Measurements from ENCODE around the gene ESR1.
A peak's percentile ranks its signal among the peaks of the same experiment; 100 is the strongest.

Gene ESR1

DNA sequence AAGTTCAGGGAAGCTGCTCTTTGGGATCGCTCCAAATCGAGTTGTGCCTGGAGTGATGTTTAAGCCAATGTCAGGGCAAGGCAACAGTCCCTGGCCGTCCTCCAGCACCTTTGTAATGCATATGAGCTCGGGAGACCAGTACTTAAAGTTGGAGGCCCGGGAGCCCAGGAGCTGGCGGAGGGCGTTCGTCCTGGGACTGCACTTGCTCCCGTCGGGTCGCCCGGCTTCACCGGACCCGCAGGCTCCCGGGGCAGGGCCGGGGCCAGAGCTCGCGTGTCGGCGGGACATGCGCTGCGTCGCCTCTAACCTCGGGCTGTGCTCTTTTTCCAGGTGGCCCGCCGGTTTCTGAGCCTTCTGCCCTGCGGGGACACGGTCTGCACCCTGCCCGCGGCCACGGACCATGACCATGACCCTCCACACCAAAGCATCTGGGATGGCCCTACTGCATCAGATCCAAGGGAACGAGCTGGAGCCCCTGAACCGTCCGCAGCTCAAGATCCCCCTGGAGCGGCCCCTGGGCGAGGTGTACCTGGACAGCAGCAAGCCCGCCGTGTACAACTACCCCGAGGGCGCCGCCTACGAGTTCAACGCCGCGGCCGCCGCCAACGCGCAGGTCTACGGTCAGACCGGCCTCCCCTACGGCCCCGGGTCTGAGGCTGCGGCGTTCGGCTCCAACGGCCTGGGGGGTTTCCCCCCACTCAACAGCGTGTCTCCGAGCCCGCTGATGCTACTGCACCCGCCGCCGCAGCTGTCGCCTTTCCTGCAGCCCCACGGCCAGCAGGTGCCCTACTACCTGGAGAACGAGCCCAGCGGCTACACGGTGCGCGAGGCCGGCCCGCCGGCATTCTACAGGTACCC is at the start of gene ESR1:
Gene ESR1, plus strand, starts transcription at position 170 of the 858 bp plus-strand sequence. Its CDS starts 231 bp downstream, at position 401.
- peak; percentile 70 for DNase-seq

GRCh38 chr6:151760486-151760885 is 47.0 kb upstream of the ESR1 start:
- no peak for DNase-seq

- no peak for DNase-seq
These were observed 45.6 kb upstream of the ESR1 start for GRCh38 chr6:151761851-151762250.

GRCh38 chr6:151762817-151763216 is 44.7 kb upstream of the ESR1 start:
- DNase-seq, result no peak

DNA sequence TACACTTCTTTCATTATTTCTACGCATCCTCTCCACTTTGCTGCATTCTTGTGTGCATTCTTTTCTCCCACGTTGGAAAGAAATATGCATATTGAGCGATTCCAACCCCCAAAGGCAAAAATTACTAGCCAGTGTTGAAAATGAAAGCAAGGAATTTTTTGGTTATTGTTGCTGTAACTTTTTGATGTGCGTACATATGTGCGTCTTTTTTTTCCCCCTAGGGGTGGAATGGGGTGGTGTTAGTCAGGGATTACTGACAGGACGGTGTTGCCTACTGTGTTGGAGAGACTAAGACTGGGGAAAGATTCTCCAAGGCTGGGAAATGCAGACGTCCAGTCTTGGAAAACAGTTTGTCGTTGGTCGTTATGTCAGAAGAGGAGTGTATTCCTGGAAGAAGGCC is 44.2 kb upstream of the ESR1 start:
- no peak for DNase-seq

DNA sequence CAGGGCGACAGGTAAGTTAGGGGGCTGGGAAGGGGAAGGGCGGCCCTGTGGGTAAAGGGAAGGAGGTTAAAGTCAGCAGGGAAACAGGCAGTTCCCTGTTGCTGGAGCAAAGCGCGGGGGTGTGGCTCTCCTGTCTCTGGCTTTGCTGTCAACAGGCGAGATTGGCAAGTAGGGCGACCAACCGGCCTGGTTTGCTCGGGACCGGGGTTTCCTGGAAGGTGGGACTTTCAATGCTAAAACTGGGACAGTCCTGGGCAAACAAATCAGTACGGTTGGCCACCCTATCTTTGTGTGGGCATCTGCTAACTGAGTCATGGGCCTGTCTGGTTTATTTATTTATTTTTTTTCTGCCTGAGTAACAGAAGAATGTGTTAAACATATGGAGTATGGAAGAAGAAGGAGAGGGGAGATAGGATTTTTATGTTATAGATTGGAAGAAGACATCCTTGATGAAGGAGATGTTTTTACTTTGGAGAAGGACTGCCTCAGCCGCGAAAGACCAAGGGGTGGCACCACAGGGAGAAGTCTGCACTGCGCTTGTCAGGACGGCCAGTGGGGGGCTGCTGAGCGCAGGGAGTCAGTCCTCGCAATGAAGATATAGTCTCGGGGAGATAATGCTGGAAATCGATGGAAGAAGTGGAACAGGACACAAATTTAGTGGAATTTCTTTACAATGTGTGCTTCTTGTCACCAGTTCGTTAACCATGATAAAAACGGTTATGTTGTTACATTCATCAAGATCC is 43.4 kb upstream of the ESR1 start:
- DNase-seq, result peak; percentile 75

DNA sequence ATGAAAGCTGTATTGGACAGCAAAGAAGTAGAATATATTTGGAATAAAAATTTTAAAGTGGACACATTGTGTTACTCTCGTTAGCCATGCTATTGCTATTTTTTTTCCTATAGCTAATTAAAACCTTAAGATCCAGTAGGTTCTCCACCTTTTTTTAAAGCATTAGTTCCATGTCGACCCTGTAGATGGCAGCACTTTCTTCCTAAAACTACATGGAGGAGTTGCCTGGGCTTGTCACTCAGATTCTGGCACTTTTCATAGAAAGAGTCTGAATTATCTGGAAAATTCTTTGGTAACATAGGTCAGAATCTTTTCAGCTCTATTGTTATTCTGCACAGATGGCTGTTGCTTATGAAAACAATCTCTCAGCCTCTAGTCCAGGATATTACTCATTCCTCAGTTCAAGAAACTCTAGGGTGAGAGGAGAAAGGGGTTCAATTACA is 42.0 kb upstream of the ESR1 start:
- peak; percentile 33 for DNase-seq

- no peak for DNase-seq
These were observed 35.0 kb upstream of the ESR1 start for GRCh38 chr6:151772446-151772845.

DNA sequence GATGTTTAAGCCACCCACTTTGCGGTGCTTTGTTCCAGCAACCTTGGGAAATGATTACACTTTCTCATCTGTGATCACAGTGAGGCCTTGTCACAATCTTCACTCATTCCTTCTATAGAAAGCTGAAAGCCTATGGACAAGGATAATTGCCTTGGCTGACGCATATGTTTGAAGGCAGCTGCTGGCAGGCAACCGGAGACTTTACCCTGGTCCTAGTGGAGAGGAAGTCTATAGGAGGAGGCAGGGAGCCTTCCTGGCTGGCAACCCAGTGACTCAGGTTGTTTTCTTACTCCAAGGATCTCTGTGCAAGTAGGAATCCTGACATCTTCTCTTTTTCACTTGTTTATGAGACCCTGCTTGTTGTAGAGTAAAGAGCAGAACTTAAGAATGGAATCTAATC is 34.1 kb upstream of the ESR1 start:
- DNase-seq, result no peak

DNA sequence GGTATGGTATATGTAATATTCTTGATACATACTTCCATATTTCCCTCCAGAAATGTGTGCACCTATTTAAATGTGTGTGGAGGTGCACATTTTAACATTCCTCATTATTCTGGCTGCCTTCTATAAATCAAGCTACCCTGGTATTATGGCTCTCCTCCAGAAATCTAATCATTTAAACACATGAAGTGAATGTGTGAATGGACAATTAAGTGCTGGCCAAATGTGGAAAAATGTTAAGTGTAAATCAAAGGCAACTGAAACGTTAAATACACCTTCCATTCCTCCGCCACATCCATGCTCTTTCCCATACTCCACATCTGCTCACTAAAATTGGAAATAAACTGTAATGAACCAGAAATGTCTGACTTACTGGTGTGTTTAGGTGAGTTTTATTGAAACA is 24.9 kb upstream of the ESR1 start:
- no peak for DNase-seq

GRCh38 chr6:151783692-151784091 is 23.8 kb upstream of the ESR1 start:
- DNase-seq, result no peak

GRCh38 chr6:151784441-151785214 is 22.9 kb upstream of the ESR1 start:
- DNase-seq, result no peak

GRCh38 chr6:151796842-151797530 is 10.5 kb upstream of the ESR1 start:
- no peak for DNase-seq

DNA sequence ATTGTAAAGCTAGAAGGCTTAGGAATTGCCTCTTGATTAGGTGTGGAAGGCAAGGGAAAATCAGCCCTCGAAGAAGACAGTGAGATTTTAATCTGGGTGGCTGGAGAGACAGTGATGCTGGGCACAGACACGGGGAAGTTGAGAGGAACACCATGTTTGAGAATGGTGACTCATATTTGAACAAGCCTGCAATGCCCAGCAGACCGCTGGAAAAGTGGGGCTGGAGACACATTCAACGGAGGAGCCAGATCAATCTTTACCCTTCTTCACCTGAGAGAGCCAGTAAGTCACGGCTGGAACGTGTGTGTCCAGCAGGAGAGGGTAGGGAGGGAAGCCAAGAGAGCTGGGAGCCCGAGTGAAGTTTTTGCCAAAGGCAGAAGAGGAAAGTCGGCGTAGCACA is 3.7 kb upstream of the ESR1 start:
- DNase-seq, result no peak

DNA sequence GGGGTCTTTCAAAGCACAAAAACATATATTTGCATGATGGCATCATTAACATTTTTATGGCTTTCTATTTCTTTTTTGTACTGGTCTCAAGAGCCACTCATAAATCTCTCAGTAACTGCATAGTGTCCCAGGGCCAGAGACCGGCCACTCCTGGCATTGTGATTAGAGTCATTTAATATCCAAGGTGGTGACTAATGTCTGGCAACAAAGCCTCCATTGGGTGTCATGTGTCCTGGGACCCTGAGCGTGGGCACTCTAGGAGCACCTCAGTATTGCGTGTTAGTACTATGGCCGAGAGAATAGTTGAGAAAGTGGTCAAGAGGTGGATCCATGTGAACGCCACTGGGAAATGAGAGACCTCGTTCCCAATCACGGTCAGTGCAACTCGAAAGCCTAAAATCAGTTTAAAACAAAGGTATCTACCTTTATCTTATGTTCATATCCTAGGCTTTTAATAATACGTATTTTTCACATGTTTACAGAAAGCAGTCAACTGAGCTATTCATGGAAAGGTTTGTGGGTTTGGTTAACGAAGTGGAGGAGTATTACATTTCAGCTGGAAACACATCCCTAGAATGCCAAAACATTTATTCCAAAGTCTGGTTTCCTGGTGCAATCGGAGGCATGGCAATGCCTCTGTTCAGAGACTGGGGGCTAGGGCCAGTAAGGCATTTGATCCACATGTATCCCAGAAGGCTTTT is 2.7 kb upstream of the ESR1 start:
- DNase-seq, result no peak

DNA sequence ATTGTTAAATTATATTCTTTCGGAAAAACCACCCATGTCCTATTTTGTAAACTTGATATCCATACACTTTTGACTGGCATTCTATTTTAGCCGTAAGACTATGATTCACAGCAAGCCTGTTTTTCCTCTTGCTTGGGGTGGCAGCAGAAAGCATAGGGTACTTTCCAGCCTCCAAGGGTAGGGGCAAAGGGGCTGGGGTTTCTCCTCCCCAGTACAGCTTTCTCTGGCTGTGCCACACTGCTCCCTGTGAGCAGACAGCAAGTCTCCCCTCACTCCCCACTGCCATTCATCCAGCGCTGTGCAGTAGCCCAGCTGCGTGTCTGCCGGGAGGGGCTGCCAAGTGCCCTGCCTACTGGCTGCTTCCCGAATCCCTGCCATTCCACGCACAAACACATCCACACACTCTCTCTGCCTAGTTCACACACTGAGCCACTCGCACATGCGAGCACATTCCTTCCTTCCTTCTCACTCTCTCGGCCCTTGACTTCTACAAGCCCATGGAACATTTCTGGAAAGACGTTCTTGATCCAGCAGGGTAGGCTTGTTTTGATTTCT is 2.1 kb upstream of the ESR1 start:
- DNase-seq, result peak; percentile 11

- no peak for DNase-seq
These were observed 547 bp upstream of the ESR1 start for GRCh38 chr6:151806757-151807512.

GRCh38 chr6:151808371-151809241 is 1.1 kb downstream of the ESR1 start:
- peak; percentile 59 for DNase-seq

DNA sequence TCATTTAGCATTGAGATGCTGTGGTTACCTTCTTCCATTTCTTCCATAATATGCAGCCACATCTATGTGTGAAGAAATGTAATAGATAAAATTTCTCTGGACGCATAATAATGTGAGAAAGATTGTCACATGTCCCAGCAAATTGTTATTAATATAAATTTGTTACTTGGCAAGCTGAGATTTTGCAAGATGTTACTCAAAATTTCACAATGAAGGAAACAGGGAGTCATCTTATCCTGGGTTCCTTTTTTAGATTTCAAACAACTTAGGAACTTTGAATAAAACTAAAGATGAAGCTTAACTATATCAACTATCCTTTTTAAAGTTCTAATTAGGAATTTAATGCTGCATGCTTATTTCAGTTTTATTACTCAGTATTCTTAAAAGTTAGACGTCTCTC is 3.6 kb downstream of the ESR1 start:
- DNase-seq, result no peak

DNA sequence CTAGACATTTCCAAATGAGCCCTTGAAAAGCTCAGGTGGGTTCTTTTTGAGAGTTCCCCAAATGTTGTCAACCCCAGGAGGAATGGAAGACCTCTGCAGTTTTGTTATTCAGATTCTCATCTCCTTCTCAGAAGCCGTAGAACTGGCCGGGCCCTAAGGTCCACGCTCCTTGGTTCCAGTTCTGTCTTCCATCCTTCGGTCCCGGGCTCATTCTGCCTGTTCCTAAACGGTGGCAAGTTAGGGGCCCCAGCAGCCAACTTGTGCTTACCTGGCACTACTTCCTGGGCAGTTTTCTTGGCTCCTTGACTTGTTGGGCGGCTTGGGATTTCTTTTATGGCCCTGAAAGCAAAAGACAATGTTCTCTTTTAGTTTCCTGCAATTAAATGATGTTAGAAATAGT is 6.4 kb downstream of the ESR1 start:
- no peak for DNase-seq
